ENCODE measurements around the gene CD109. TPM values are rescaled to one million over a fixed set of nuclear protein-coding genes. Genes with fewer than 3 reads are reported as not detected.
"Not testable (repeated sequence)": the region's sequence is repeated elsewhere in the genome, so short reads cannot be mapped to it uniquely, and the experiment has no call there.

CD109 gene
- polyA plus RNA-seq, 4 donors: 12.7 to 16.8 (median 14.8) TPM

GRCh38 chr6:73774311-73774774 lies 78.3 kb downstream of the CD109 start:
- DNase-seq (ENCODE audit: low read depth in 4 of 4, low spot score in 3 of 4): no peak

DNA sequence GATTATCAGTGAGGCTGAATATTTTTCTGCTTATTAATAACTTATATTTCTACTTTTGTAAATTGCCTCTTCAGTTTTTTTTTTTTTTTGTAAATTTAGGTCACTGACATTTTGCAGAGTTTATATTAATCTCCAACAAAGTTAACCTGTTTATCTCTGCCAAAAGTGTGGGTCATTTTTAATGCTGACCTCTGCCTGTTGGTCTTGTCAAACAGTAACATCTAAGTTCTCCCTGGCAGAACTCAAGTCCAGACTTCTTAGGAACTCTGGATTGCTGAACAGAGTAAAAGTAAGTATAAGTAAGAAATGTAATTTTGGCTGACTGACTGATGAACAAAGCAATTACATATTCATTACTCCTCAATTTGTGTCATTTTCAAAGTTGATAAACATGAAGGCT lies 83.9 kb downstream of the CD109 start:
- DNase-seq (ENCODE audit: low read depth in 4 of 4, low spot score in 3 of 4): no peak

DNA sequence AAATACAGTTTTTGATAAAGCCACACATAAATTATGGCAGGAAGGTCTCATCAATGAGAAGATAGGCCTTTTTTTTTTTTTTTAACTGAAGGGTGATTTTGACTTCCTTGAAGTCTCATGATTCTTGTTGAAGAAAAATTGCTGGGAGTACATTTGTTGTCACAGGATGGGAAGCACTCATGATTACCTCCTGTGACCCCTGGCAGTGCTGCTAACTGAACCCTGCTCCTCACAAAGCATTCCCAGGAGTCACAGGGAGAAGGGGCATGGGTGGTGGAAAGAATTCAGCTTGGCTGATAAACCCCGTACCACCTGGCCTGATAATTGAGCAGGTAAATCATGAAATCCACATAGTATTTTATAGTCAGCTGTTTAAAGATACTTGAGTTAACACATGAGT lies 86.9 kb downstream of the CD109 start:
- no peak for DNase-seq (ENCODE audit: low read depth in 4 of 4, low spot score in 3 of 4)

DNA sequence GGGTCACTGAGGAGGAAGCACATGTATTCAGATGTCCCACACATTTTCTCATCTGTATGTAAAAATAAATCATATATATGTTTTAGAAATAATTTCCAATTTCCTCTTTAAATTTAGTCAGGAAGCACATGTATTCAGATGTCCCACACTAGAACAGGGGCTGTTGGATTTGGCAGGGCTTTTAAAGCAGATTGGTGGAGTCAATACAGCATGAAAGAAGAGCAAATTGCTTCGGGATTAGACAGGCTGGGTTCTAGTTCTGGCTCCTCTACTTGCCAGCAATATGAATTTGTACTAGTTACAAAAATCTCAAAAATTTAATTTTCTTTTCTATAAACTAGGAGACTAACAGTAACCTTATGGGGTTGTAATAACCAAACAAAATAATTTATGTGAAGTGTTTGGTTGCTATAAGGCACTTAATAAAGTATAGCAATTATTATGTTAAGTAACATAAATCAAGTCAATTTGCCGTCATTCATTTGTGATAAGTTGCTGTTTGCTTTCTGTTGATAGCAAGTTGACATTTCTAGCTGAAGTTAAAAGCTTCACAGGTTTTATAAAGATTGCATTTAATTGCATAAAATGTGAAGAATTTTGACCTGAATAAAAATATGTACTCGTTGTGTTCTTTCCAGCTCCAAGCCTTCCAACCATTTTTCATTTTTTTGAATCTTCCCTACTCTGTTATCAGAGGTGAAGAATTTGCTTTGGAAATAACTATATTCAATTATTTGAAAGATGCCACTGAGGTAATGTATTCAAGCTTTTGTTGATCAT lies 88.9 kb downstream of the CD109 start:
- no peak for DNase-seq (ENCODE audit: low read depth in 4 of 4, low spot score in 3 of 4)

DNA sequence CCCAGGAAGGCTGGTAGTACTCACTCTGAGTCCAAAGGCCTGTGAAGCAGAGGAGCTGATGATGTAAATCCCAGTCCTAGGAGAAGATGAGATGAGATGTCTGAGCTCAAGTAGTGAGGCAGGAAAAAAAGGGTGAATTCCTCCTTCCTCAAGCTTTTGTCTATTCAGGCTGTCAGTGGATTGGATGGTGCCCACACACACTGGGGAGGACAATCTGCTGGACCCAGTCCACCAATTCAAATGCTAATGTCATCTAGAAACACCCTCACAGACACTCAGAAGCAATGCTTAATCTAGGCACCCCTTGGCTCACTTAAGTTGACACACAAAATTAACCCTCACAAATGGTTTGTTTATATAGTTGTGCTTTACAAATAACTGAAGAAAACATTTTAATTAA lies 94.6 kb downstream of the CD109 start:
- DNase-seq (ENCODE audit: low read depth in 4 of 4, low spot score in 3 of 4): no peak

DNA sequence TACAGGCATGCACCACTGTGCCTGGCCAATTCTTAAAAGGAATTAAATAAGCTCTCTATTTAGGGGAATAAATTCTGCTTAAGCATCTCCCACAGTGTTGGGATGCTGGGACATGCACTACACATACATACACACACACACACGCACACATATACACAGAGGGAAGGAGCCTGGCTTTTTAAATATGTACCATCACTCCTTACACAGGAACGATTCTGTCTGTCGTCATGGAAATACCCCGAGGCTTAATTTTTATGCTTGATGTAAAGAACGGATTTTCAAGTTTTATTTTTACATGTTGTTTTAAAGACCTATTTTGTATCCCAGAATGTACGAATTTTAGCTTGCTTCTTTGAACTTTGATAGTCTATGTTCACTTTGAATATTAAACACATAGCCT lies 95.3 kb downstream of the CD109 start:
- DNase-seq (ENCODE audit: low read depth in 4 of 4, low spot score in 3 of 4): no peak

- no peak for DNase-seq (ENCODE audit: low read depth in 4 of 4, low spot score in 3 of 4)
These were observed 96.7 kb downstream of the CD109 start for GRCh38 chr6:73792738-73793137.

DNA sequence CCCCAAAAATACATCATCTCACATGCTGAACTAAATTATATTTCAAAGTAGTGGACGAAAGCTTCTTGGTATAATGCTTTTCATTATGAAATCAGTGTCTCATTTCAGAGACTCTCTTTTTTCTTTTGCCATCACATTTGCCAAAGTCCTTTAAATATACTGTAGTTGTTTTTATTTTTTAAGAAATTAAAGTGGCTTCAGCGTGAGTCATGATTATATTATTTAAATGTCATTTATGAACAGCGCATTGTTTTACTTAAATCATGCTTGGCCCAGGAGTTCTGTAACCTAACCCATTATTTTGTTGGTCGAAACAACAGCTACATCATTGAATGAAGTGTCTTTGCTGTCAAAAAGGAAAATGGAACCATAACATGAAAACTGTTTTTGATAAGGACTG lies 100.9 kb downstream of the CD109 start:
- no peak for DNase-seq (ENCODE audit: low read depth in 4 of 4, low spot score in 3 of 4)

- DNase-seq (ENCODE audit: low read depth in 4 of 4, low spot score in 3 of 4): no peak
These were observed 101.9 kb downstream of the CD109 start for GRCh38 chr6:73797861-73798260.

GRCh38 chr6:73798592-73798991 lies 102.6 kb downstream of the CD109 start:
- no peak for DNase-seq (ENCODE audit: low read depth in 4 of 4, low spot score in 3 of 4)

- no peak for DNase-seq (ENCODE audit: low read depth in 4 of 4, low spot score in 3 of 4)
These were observed 105.0 kb downstream of the CD109 start for GRCh38 chr6:73800997-73801396.

- DNase-seq (ENCODE audit: low read depth in 4 of 4, low spot score in 3 of 4): no peak
These were observed 105.8 kb downstream of the CD109 start for GRCh38 chr6:73801652-73802268.

DNA sequence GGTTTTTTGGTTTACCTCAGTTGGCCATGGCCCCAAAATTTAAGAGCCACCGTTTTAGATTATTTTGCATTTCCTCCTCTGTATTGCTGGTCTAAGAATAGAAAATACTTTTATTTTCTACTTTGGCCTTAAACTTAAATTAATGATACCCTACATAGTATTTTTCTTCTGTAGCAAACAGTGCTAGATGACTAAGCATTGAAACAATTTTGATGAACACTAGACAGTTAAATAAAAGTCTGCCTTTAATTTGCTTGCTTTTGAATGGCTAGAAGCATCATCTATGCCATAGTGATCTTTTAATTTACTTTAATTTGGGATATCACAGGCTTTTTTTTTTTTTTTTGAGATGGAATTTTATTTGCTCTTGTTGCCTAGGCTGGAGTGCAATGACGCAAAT lies 106.4 kb downstream of the CD109 start:
- no peak for DNase-seq (ENCODE audit: low read depth in 4 of 4, low spot score in 3 of 4)

DNA sequence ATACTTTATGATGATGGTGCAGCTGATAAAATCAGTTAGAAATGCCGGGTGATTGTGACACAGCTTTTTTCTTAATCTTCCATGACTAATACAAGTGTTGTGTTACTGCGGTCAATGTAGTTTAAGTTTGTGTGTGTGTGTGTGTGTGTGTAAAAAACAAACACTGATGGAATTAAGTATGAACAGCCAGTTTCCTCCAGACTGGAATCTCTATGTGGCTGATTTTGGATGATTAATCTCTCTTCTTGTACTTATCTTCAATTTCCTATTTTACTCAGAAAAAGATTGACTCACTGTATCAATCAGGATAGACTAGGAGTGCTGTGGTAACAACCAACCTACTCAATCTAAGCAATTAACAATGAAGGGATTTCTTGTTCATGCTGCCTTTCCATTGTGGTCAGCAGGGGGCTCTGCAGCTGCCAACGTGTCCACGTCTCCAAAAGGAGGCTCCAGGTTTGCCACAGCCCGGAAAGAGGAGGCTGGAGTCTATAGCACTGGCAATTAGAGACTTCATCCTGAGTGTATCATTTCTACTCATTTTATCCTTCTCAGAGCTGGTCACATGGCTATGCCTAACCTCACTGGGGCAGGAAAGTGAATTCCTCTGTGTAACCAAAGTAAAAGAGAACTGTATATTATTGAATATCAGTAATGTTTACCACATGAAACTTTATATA lies 107.7 kb downstream of the CD109 start:
- no peak for DNase-seq (ENCODE audit: low read depth in 4 of 4, low spot score in 3 of 4)

DNA sequence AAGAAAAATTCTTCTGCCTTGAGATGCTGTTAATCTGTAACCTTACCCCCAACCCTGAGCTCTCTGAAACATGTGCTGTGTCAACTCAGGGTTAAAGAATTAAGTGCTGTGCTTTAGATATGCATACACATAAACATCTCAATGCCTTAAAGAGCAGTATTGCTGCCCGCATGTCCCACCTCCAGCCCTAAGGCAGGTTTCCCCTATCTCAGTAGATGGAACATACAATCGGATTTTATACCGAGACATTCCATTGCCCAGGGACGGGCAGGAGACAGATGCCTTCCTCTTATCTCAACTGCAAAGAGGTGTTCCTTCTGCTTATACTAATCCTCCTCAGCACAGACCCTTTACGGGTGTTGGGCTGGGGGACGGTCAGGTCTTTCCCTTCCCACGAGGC lies 109.2 kb downstream of the CD109 start:
- not testable (repeated sequence) for DNase-seq (ENCODE audit: low read depth in 4 of 4, low spot score in 3 of 4)

DNA sequence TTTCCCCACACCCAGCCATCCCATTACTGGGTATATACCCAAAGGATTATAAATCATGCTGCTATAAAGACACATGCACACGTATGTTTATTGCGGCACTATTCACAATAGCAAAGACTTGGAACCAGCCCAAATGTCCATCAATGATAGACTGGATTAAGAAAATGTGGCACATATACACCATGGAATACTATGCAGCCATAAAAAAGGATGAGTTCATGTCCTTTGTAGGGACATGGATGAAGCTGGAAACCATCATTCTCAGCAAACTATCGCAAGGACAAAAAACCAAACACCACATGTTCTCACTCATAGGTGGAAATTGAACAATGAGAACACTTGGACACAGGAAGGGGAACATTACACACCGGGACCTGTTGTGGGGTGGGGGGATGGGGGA lies 110.0 kb downstream of the CD109 start:
- not testable (repeated sequence) for DNase-seq (ENCODE audit: low read depth in 4 of 4, low spot score in 3 of 4)

DNA sequence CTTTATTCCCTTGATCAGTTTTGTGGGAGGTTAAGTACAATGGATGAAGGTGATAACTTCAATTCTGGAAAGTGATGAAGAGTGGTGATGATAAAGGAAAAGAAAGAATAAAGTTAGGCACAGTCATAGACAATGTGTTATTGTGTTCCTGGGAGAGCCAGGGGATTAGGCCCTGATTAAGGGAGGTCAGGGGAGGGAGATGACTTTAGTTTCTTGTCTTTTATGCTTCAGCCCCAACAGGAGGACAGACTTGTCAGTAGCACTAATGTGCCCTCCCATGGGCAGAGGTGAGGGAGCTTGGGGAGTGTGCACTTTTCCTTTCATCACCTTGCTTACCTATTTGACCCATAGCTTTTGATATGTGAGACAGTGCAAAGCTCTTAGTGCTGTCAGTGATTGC lies 115.7 kb downstream of the CD109 start:
- no peak for DNase-seq (ENCODE audit: low read depth in 4 of 4, low spot score in 3 of 4)

GRCh38 chr6:73817253-73817652 lies 121.2 kb downstream of the CD109 start:
- no peak for DNase-seq (ENCODE audit: low read depth in 4 of 4, low spot score in 3 of 4)

GRCh38 chr6:73823046-73823735 lies 127.2 kb downstream of the CD109 start:
- DNase-seq (ENCODE audit: low read depth in 4 of 4, low spot score in 3 of 4): no peak

- no peak for DNase-seq (ENCODE audit: low read depth in 4 of 4, low spot score in 3 of 4)
These were observed 127.8 kb downstream of the CD109 start for GRCh38 chr6:73823832-73824231.

DNA sequence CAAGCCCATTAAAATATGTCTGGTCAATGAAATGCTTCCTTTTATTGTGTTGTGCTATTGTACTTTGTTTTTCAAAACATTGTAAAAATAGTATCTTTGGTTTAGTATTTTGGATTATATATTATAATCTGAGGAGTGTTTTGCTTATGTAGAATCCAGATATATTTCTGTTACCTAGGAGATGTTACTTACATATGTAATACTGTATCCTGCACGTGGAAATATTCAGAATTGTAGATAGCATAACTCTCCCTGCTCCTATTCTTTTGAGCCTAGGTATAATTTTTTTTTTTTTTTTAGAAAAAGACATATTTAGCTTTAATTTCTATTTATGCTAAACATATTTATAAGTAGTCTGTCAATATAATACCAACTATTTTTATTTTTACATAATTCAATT lies 130.6 kb downstream of the CD109 start:
- no peak for DNase-seq (ENCODE audit: low read depth in 4 of 4, low spot score in 3 of 4)

All from right renal pelvis (tissue), 4 donors.